HG02610 (cell line): ENCODE measurements around the gene YES1.
"Not testable (repeated sequence)": the region's sequence is repeated elsewhere in the genome, so short reads cannot be mapped to it uniquely, and the experiment has no call there.

ENCODE experiments used
- ATAC-seq: cut with Tn5 transposase; IDR thresholded peaks from one replicate; pipeline ENCODE4 v1.9.1; 2021; ENCODE audit warnings: mild to moderate bottlenecking, moderate library complexity; ENCODE audit not compliant: unreplicated experiment

The YES1 gene

GRCh38 chr18:686339-687111, 125.5 kb downstream of the YES1 start:
- no peak for ATAC-seq

- no peak for ATAC-seq
Observed at GRCh38 chr18:685438-685837, 126.6 kb downstream of the YES1 start.

- ATAC-seq, result no peak
Observed at GRCh38 chr18:683531-683930, 128.5 kb downstream of the YES1 start.

DNA sequence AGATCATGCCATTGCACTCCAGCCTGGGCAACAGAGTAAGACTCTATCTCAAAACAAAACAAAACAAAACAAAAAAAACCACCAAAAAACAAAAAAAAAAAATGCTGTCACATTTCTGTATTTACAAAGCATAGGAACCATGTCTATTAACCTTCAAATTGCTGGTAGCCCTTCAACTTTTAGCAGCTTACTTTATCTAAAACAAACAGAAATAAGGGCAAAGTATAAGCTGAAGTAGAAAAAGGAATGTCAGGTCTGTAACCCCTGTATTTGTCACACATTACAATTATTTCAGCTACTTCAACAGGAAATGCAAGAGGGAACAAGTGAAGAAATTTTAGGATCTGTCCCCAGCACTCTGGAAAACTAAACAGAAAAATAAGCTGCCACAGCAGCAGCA, 129.2 kb downstream of the YES1 start:
- no peak for ATAC-seq

GRCh38 chr18:682416-682815, 129.6 kb downstream of the YES1 start:
- ATAC-seq, result not testable (repeated sequence)

GRCh38 chr18:681985-682384, 130.1 kb downstream of the YES1 start:
- no peak for ATAC-seq

DNA sequence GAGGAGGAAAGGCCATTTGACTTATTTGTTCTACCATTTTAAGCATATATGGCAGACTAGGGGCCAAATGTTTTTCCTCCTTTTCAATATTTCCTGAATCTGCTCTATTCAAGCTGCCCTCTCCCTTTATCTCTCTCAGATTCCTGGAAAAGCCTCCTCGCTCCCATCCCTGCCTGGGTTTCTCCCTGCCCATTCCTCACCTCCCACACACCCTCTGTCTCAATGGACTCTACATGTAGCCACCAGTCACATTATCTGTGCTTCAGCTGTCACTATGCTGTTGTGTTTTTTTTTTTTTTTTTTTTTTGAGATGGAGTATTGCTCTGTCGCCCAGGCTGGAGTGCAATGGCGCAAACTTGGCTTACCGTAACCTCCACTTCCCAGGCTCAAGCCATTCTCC, 131.7 kb downstream of the YES1 start:
- ATAC-seq, result no peak

DNA sequence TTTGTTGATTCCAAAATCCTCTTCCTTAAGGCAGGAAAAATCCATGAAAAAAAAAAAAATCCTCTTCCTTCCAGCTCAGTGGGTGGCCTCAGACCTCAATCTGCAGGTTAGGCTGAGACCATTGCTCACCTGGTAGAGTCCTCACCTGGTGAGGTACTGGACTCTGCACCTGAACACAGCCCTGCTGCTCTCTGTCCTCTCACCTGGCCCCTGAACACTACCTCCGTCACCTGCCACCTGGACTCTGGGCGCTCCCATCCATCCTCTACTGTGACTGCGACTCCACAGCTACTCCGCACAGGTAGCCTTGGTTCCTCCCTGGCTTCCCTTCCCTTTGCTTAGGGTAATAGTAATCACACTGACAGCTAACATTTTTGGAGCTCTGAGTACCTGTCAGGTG, 132.5 kb downstream of the YES1 start:
- no peak for ATAC-seq

GRCh38 chr18:678482-679182, 133.4 kb downstream of the YES1 start:
- no peak for ATAC-seq

DNA sequence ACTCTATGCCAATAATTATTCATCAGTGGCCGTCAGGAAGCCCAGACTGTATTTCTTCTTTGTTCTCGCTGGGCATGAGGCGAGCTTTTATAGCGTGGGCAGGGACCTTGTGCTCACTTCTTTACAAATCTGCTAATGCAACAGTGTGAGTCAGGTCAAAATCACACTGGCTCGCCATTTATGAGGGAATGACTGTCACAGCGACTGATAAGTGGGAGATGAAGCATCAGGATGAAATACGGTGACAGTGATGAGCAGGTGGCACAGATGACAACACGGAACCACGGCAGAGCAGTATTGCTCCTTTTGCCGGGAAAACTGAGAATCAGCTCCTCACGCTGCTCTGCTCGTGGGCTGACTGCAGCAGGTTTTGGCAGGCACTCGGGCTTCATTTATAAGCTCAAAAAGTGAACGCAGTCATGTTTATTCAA, 134.1 kb downstream of the YES1 start:
- ATAC-seq, result no peak

- ATAC-seq, result peak; percentile 31
Observed at GRCh38 chr18:677145-677544, 134.9 kb downstream of the YES1 start.

- no peak for ATAC-seq
Observed at GRCh38 chr18:676736-677135, 135.3 kb downstream of the YES1 start.

DNA sequence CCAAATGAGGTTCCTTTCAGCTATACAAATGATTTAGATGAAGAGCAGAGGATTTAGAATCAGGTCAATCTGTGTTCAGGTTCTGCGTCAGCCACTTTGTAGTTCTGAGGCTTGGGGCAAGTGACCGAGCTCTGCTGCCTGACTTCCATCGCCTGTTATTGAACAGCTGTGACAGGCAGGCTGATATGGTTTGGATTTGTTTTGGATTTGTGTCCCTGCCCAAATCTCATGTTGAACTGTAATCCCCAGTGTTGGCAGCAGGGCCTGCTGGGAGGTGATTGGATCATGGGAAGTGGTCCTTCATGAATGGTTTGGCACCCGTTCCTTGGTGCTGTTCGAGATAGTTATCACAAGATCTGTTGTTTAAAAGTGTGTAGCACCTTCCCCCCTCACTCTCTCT, 136.0 kb downstream of the YES1 start:
- ATAC-seq, result no peak

GRCh38 chr18:675307-675706, 136.7 kb downstream of the YES1 start:
- no peak for ATAC-seq

DNA sequence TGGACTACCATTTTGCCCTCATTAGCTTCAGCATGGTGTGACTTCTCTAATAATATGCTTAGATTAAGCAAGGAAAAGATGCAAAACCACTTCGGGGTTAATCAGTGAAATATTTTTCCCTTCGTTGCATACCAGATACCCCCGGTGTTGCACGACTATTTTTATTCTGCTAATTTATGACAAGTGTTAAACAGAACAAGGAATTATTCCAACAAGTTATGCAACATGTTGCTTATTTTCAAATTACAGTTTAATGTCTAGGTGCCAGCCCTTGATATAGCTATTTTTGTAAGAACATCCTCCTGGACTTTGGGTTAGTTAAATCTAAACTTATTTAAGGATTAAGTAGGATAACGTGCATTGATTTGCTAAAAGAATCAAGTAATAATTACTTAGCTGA, 138.3 kb downstream of the YES1 start:
- ATAC-seq, result no peak

GRCh38 chr18:673317-673716, 138.7 kb downstream of the YES1 start:
- no peak for ATAC-seq
